Motor neuron (in vitro differentiated cells): ENCODE measurements around the gene PKIG. TPM values are rescaled to one million over a fixed set of nuclear protein-coding genes. Genes with fewer than 3 reads are reported as not detected.
"Not testable (repeated sequence)": the region's sequence is repeated elsewhere in the genome, so short reads cannot be mapped to it uniquely, and the experiment has no call there.

Experiments used
- ATAC-seq, 8 experiments: fragments of 200-7000 bp; cut with Tn5 transposase; replicated peaks in 6 of 8; 2 replicates each; pipeline ENCODE4 v1.8.0; 2021; ENCODE audit warnings: mild to moderate bottlenecking in 8 of 8, moderate library complexity in 8 of 8
- H3K27ac ChIP-seq, 2 donors: fragments of 250-450 bp; sonication (Bioruptor Pico); 2 replicates each; pipeline ENCODE4 v1.9.0; 2021; ENCODE audit warnings: antibody characterized with exemption in 2 of 2, mild to moderate bottlenecking in 2 of 2, moderate library complexity in 1 of 2
- H3K4me1 ChIP-seq, 2 donors: fragments of 250-450 bp; sonication (Bioruptor Pico); replicated peaks in 1 of 2; 2 replicates each; pipeline ENCODE4 v1.6.1; 2021; ENCODE audit warnings: antibody characterized with exemption in 2 of 2, mild to moderate bottlenecking in 2 of 2, moderate library complexity in 1 of 2
- H3K4me3 ChIP-seq, 5 donors: fragments of 250-450 bp; sonication (Bioruptor Pico); 2 replicates each; pipeline ENCODE4 v1.9.0; 2021; ENCODE audit warnings: antibody characterized with exemption in 5 of 5, mild to moderate bottlenecking in 5 of 5, moderate library complexity in 4 of 5
- WGBS, 10 experiments: fragments of 450-650 bp; shearing (Covaris generic); methylation state at CpG; one replicate each; pipeline ENCODE4 v1.0.0; 2022; 5-methylcytosine and 5-hydroxymethylcytosine counted together
- in situ Hi-C, 9 experiments: fragments of 400-800 bp; cut with MboI; loops; one replicate each; pipeline ENCODE4 v1.15.0; 2021; ENCODE audit warnings: low sequenced_read_pairs in 9 of 9, low pct_unique_long_range_greater_than_20kb in 2 of 9; ENCODE audit not compliant: unreplicated experiment in 9 of 9
- total RNA-seq, 8 experiments: library from RNA; unstranded; fragments of 300-600 nt; gene quantifications; 2 replicates each; pipeline versions ENCODE4 v1.2.3 to v1.2.4, GENCODE V29; 2022

The PKIG gene
- total RNA-seq, 8 experiments from 2014 or later, result 16.5 to 92.6 (median 28.5) TPM

DNA sequence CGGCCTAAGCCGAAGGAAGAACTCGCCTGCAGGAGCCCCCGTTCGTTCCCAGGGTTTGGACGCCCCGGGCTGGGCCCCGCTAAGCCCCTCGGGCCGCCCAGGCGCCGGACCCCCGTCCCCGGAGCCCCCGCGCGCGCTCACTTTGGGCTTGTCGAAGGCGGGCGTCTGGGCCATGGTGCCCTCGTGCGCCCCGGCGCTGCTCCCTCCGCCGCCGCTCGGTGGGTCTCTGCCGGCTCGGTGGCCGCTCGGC, 69.0 kb downstream of the PKIG start:
- ATAC-seq, result no peak
- H3K27ac ChIP-seq, result peak overlapping the region in 1 of 2 donors; percentile 24
- WGBS, 10 experiments, result no CpG with 5 or more reads among the region's 33 CpGs
- in situ Hi-C loops, result no loop called here
- peaks cover 0 to 5% of the 10 kb centered on the region in 2 donors for H3K4me1 ChIP-seq
- H3K4me3 ChIP-seq, result peak overlapping the region; percentile 34 to 61 (median 40)

DNA sequence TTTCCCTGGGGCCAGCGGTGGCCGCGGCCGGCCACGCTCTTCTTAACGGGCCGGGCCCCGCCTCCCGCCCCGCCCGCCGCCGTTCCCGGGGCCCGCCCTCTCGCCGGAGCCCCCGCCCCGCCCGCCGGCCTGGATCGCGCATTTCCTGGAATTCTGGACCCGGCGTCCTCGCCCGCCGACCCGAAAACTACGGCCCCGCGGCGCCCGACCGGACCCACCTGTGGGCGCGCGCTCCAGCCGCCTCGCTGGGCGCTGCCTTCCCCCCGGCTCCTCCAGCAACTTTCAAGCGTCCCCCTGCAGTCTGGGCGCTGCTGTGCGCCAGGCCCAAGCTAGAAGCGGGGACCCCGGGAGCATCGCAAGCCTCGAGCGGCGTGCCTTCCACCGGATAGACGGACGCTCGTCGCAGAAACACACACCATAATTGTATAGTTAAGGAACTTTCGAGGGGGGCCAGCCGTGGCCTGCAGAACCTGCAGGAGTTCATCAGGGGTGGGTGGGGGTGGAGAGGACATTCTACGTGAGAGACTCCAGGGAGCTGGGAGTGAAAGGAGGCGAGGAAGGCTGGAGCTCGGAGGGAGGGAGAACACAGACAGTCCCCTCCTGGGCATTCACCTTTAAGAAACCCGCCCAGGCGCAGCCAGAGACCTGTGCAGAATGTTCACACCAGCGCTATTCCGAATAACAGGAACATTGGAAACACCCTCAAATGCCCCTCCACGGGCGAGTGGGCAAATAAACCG, 69.5 kb downstream of the PKIG start, which contains the start of gene ADA:
TSS of gene ADA (minus strand) at position 16 of the 740 bp plus-strand sequence. CDS start 92 bp downstream, outside the sequence.
- peak within 1 kb of the TSS in 1 of 2 donors; percentile 24 for H3K27ac ChIP-seq
- peak within 1 kb of the TSS; percentile 34 to 61 (median 40) for H3K4me3 ChIP-seq
- in situ Hi-C loops, result no loop called here
- peak; percentile 70 to 83 (median 82) for ATAC-seq
- WGBS, 10 experiments, result 0 to 7% (median 3%) methylated on average over 1 to 21 of the region's 68 CpGs; no CpG with 5 or more reads in 2 of the 10 experiments
- H3K4me1 ChIP-seq, result peaks cover 0 to 5% of the 10 kb centered on the region in 2 donors

DNA sequence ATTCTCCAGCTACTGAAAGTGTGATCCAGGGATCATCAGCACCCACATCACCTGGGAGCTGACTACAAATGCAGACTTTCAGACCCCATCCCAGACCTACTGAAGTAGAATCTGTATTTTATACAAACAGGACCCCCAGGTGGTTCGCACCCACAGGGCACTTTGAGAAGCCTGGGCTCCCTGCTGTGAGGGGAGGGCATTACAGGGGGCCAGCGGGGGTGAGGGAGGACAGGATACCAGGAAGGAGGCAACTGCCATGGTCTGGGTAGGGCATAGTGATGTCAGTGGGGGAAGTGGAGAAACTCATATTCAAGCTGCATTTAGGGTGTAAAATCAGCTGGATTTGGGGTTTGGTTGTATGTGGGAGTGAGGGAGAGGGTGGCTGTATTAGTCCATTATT, 71.2 kb downstream of the PKIG start:
- WGBS, 10 experiments, result no CpG with 5 or more reads among the region's 2 CpGs
- H3K4me3 ChIP-seq, result no peak overlapping the region
- no peak for ATAC-seq
- peaks cover 0 to 5% of the 10 kb centered on the region in 2 donors for H3K4me1 ChIP-seq
- H3K27ac ChIP-seq, result no peak overlapping the region
- in situ Hi-C loops, result no loop called here

DNA sequence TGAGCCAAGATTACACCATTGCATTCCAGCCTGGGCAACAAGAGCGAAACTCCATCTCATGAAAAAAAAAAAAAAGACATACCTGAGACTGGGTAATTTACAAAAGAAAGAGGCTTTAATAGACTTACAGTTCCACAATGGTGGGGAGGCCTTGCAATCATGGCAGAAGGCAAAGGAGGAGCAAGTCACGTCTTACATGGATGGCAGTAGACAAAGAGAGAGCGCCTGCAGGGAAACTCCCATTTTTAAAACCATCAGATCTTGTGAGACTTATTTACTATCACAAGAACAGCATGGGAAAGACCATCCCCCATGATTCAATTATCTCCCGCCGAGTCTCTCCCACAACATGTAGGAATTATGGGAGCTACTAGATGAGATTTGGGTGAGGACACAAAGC, 71.8 kb downstream of the PKIG start:
- 70 to 100% (median 93%) methylated on average over 2 to 5 of the region's 5 CpGs; no CpG with 5 or more reads in 3 of the 10 experiments for WGBS, 10 experiments
- in situ Hi-C loops, H3K4me1 ChIP-seq, H3K4me3 ChIP-seq, H3K27ac ChIP-seq, ATAC-seq: not testable (repeated sequence)

DNA sequence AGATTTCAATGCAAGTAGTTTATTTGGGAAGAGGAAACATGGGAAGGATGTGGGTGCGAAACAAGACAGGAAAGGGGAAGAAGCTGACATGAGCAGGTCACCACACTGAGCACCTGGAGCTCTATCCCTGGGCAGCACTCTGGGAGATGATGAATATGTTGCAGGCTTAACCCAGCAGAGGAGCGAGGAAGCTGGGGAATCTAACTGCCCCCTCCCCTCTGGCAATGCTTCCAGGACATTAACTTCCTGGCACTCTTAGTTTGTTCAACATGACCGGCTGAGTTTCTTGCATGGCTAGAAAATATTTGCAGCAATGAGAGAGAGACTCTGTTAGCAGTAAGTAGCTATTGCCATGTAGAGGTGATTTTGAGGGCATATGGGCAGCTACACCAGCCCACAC, 74.1 kb downstream of the PKIG start:
- in situ Hi-C loops, result no loop called here
- 0 to 100% (median 49%) methylated on average over 1 to 2 of the region's 3 CpGs; no CpG with 5 or more reads in 2 of the 10 experiments for WGBS, 10 experiments
- Histone ChIP-seq H3K4me1 (peaks cover 0 to 5% of the 10 kb centered on the region in 2 donors), H3K4me3 (no peak overlapping the region), H3K27ac (no peak overlapping the region)
- peak in 1 of 8 experiments; percentile 6 for ATAC-seq

DNA sequence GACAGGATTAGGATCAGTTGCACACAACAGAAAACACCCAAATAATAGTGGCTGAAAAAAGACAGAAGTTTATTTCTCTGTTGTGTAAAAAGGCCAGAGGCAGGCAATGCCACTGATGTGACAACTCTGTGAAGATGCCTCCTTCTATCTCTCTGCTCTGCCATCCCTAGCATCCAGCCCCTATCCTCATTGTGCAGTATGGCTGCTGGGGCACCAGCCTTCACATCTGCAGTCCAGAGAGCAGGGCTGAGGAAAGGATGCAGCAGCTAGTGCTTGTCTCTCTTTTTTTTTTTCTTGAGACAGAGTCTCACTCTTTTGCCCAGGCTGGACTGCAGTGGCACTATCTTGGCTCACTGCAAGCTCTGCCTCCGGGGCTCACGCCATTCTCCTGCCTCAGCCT, 75.5 kb downstream of the PKIG start:
- WGBS, 10 experiments, result 60 to 100% (median 80%) methylated on average over 1 to 2 of the region's 2 CpGs; no CpG with 5 or more reads in 6 of the 10 experiments
- Histone ChIP-seq H3K4me1 (peaks cover 0 to 4% of the 10 kb centered on the region in 2 donors), H3K27ac (no peak overlapping the region), H3K4me3 (no peak overlapping the region)
- no peak for ATAC-seq
- in situ Hi-C loops, result no loop called here

DNA sequence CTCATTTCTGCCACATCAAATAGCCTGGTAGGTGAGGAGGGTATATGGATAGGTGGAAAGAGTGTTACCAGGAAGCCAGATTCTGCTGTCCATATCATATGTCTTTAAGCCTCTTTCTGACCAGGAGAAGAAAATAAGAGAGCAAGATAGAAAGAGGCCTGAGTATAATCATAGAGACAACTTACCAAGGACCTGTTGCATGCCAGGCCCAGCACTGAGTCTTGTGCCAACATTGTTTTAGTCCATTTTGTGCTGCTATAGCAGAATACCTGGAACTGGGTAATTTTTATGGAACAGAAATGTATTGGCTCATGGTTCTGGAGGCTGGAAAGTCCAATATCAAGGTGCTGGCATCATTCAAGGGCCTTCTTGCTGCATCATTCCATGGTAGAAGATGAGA, 76.4 kb downstream of the PKIG start:
- no peak overlapping the region for H3K4me3 ChIP-seq
- in situ Hi-C loops, result no loop called here
- H3K4me1 ChIP-seq, result no peaks in the 10 kb centered on the region
- H3K27ac ChIP-seq, result no peak overlapping the region
- ATAC-seq, result no peak

DNA sequence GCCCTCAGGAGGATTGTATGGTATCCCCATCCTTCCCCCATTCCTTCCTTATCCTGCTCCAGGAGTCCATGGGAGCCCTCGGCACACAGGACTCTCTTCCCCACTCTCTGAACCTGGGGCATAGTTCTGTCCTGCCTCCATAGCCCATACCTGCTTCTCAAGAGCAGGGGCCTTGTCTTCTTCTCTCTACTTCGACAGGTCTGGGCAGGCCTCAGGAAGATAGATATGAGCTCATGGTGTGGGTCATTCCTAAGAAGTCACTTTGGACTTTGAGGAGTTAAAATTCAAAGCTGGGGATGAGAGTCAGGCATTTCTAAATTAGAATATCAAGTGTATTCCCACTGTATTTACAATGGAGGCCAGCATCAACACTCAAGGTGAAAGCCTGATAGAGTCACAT, 77.6 kb downstream of the PKIG start:
- Histone ChIP-seq H3K4me1 (no peaks in the 10 kb centered on the region), H3K4me3 (no peak overlapping the region), H3K27ac (no peak overlapping the region)
- ATAC-seq, result no peak
- in situ Hi-C loops, result no loop called here
- 67 to 100% (median 83%) methylated on average over 1 to 2 of the region's 2 CpGs; no CpG with 5 or more reads in 4 of the 10 experiments for whole genome bisulfite sequencing, 10 experiments

DNA sequence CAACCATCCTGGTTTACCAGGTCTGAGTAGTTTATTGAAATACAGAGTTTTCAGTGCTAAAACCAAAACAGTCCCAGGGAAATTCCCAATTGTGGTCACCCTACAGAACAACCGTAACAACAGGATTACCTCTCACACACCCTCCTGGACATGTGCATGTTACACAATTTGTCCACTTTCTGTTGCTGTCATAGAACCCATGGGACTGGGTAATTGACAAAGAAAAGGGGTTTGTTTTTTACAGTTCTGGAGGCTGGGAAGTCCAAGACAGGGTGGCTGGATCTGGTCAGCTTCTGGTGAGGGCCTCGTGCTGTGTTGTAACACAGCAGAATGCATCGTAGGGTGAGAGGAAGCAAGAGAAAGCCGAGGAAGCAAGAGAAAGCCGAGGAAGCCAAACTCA, 78.2 kb downstream of the PKIG start:
- in situ Hi-C loops, result no loop called here
- no peaks in the 10 kb centered on the region for H3K4me1 ChIP-seq
- no peak overlapping the region for H3K27ac ChIP-seq
- WGBS, 10 experiments, result 50 to 100% (median 69%) methylated on average over 1 to 5 of the region's 5 CpGs; no CpG with 5 or more reads in 2 of the 10 experiments
- no peak overlapping the region for H3K4me3 ChIP-seq
- ATAC-seq, result no peak

DNA sequence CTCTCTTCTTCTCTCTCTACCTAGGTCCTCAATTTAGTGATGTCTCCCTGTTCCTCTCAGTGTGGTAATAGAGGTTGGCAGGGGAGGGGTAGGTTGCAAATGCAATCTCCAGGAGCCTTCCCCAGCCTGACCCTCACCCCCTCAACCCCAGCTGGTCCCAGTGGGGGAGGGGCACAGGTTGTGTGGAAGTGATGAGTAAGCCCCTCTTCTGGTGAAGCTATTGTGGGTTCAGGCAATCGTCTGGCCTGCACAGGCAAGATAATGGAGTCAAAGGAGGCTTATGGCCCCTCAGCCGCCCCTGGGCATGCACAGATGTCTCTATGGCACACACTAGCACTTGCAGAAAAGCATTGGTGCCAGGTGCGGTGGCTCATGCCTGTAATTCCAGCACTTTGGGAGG, 79.9 kb downstream of the PKIG start:
- in situ Hi-C loops, result no loop called here
- 40% methylated on average over 2 of the region's 3 CpGs; no CpG with 5 or more reads in 9 of the 10 experiments for WGBS, 10 experiments
- no peak for ATAC-seq
- no peak overlapping the region for H3K4me3 ChIP-seq
- no peaks in the 10 kb centered on the region for H3K4me1 ChIP-seq
- H3K27ac ChIP-seq, result no peak overlapping the region

GRCh38 chr20:44664131-44664530, 81.8 kb downstream of the PKIG start:
- H3K4me1 ChIP-seq, result no peaks in the 10 kb centered on the region
- WGBS, 10 experiments, result 37 to 90% (median 73%) methylated on average over 1 to 3 of the region's 3 CpGs; no CpG with 5 or more reads in 2 of the 10 experiments
- no peak overlapping the region for H3K4me3 ChIP-seq
- no peak for ATAC-seq
- in situ Hi-C loops, result no loop called here
- no peak overlapping the region for H3K27ac ChIP-seq

GRCh38 chr20:44666066-44666465, 83.7 kb downstream of the PKIG start:
- ATAC-seq, result no peak
- in situ Hi-C loops, result no loop called here
- WGBS, 10 experiments, result 43 to 95% (median 82%) methylated on average over 1 to 3 of the region's 3 CpGs; no CpG with 5 or more reads in 3 of the 10 experiments
- Histone ChIP-seq H3K27ac (no peak overlapping the region), H3K4me3 (no peak overlapping the region), H3K4me1 (no peaks in the 10 kb centered on the region)
